ENCODE data around the gene GMFB.

Gene GMFB

GRCh38 chr14:54488646-54489317 lies at the start of gene GMFB:
TSS of gene GMFB (minus strand) at chr14:54488980. CDS start at chr14:54488927, 53 bp downstream.
- Histone ChIP-seq H3K4me1 (ENCODE audit: insufficient read depth, poor library complexity, severe bottlenecking) (peaks cover 15% of the 10 kb centered on the region), H3K27me3 (ENCODE audit: insufficient read depth, poor library complexity, severe bottlenecking) (no peaks in the 10 kb centered on the region), H3K9me3 (ENCODE audit: severe bottlenecking) (no peaks in the 10 kb centered on the region), H3K27ac (ENCODE audit: poor library complexity, severe bottlenecking) (peak within 1 kb of the TSS; percentile 85), H3K4me3 (ENCODE audit: severe bottlenecking) (peak within 1 kb of the TSS; percentile 61), H3K36me3 (ENCODE audit: low read depth) (peaks cover 4% of the 10 kb centered on the region)
- DNase-seq (ENCODE audit: low spot score) (peak; percentile 94), ATAC-seq (ENCODE audit: low read depth) (peak; percentile 87)
- peak; percentile 65 for TF ChIP-seq CTCF (IDR thresholded peaks at IDR 0.05; ENCODE audit: poor library complexity, severe bottlenecking)

GRCh38 chr14:54538055-54538454 lies 49.3 kb upstream of the GMFB start:
- Histone ChIP-seq H3K27ac (ENCODE audit: poor library complexity, severe bottlenecking) (no peak overlapping the region), H3K4me1 (ENCODE audit: insufficient read depth, poor library complexity, severe bottlenecking) (no peaks in the 10 kb centered on the region), H3K27me3 (ENCODE audit: insufficient read depth, poor library complexity, severe bottlenecking) (no peaks in the 10 kb centered on the region), H3K36me3 (ENCODE audit: low read depth) (peaks cover 20% of the 10 kb centered on the region), H3K9me3 (ENCODE audit: severe bottlenecking) (no peaks in the 10 kb centered on the region), H3K4me3 (ENCODE audit: severe bottlenecking) (no peak overlapping the region)
- DNase-seq (ENCODE audit: low spot score), result no peak
- TF ChIP-seq CTCF (IDR thresholded peaks at IDR 0.05; ENCODE audit: poor library complexity, severe bottlenecking), result no peak
- no peak for ATAC-seq (ENCODE audit: low read depth)

- no peak for ATAC-seq (ENCODE audit: low read depth)
- no peak for TF ChIP-seq CTCF (IDR thresholded peaks at IDR 0.05; ENCODE audit: poor library complexity, severe bottlenecking)
- Histone ChIP-seq H3K4me3 (ENCODE audit: severe bottlenecking) (no peak overlapping the region), H3K27me3 (ENCODE audit: insufficient read depth, poor library complexity, severe bottlenecking) (no peaks in the 10 kb centered on the region), H3K27ac (ENCODE audit: poor library complexity, severe bottlenecking) (no peak overlapping the region), H3K36me3 (ENCODE audit: low read depth) (peaks cover 20% of the 10 kb centered on the region), H3K9me3 (ENCODE audit: severe bottlenecking) (no peaks in the 10 kb centered on the region), H3K4me1 (ENCODE audit: insufficient read depth, poor library complexity, severe bottlenecking) (no peaks in the 10 kb centered on the region)
- no peak for DNase-seq (ENCODE audit: low spot score)
Measured at GRCh38 chr14:54537651-54538050, 48.9 kb upstream of the GMFB start.

GRCh38 chr14:54535646-54536045 lies 46.9 kb upstream of the GMFB start:
- Histone ChIP-seq H3K27ac (ENCODE audit: poor library complexity, severe bottlenecking) (no peak overlapping the region), H3K9me3 (ENCODE audit: severe bottlenecking) (no peaks in the 10 kb centered on the region), H3K36me3 (ENCODE audit: low read depth) (peaks cover 20% of the 10 kb centered on the region), H3K27me3 (ENCODE audit: insufficient read depth, poor library complexity, severe bottlenecking) (no peaks in the 10 kb centered on the region), H3K4me3 (ENCODE audit: severe bottlenecking) (no peak overlapping the region), H3K4me1 (ENCODE audit: insufficient read depth, poor library complexity, severe bottlenecking) (no peaks in the 10 kb centered on the region)
- ATAC-seq (ENCODE audit: low read depth) (no peak), DNase-seq (ENCODE audit: low spot score) (no peak)
- TF ChIP-seq CTCF (IDR thresholded peaks at IDR 0.05; ENCODE audit: poor library complexity, severe bottlenecking), result no peak

- Histone ChIP-seq H3K4me1 (ENCODE audit: insufficient read depth, poor library complexity, severe bottlenecking) (no peaks in the 10 kb centered on the region), H3K36me3 (ENCODE audit: low read depth) (peaks cover 20% of the 10 kb centered on the region), H3K4me3 (ENCODE audit: severe bottlenecking) (no peak overlapping the region), H3K27ac (ENCODE audit: poor library complexity, severe bottlenecking) (no peak overlapping the region), H3K27me3 (ENCODE audit: insufficient read depth, poor library complexity, severe bottlenecking) (no peaks in the 10 kb centered on the region), H3K9me3 (ENCODE audit: severe bottlenecking) (no peaks in the 10 kb centered on the region)
- DNase-seq (ENCODE audit: low spot score), result no peak
- ATAC-seq (ENCODE audit: low read depth), result no peak
- no peak for TF ChIP-seq CTCF (IDR thresholded peaks at IDR 0.05; ENCODE audit: poor library complexity, severe bottlenecking)
Measured at GRCh38 chr14:54535126-54535525, 46.3 kb upstream of the GMFB start.
